Prostate gland (tissue), 2 donors: ENCODE data around the gene SNX19.

Experiments used
- POLR2A ChIP-seq: fragments of 450-650 bp; IDR thresholded peaks from one replicate; pipeline ENCODE4 v1.6.1; 2016; ENCODE audit warnings: antibody characterized with exemption, mild to moderate bottlenecking
- POLR2AphosphoS5 ChIP-seq: sonication (generic); formaldehyde crosslinking; IDR thresholded peaks from one replicate; pipeline ENCODE4 v1.6.1; 2017; ENCODE audit warnings: antibody characterized with exemption
- TF ChIP-seq, protein P1 (sequence below), 4 experiments: fragments of 200-600 bp in 2 of 4; fragments of 450-650 bp in 2 of 4; sonication (generic) in 2 of 4; IDR thresholded peaks; 1 replicate in 3 of 4; 2 replicates in 1 of 4; pipeline ENCODE4 v1.5.1; 2016 to 2019; ENCODE audit warnings: antibody characterized with exemption in 4 of 4, mild to moderate bottlenecking in 2 of 4, moderate library complexity in 2 of 4

DNA sequence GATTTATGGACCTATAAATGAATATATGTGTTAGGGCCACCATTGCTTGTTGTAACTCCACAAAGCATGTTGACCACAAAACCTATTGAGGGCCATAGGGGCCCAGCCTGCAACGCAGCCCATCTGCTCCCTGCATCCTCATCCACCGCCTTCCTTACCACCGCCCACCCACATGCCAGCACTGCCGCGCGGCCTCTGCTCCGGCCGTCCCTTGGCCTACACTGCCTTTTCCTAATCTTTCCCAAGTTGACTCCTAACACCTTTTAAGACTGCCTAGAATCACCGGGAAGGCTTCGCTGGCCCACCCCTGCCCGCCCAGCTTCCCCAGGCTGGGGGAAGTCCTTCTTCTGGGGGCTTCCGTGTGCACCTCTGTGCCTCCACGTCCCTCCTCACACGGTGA is 55.0 kb downstream of the SNX19 start:
- TF ChIP-seq, protein P1, sequence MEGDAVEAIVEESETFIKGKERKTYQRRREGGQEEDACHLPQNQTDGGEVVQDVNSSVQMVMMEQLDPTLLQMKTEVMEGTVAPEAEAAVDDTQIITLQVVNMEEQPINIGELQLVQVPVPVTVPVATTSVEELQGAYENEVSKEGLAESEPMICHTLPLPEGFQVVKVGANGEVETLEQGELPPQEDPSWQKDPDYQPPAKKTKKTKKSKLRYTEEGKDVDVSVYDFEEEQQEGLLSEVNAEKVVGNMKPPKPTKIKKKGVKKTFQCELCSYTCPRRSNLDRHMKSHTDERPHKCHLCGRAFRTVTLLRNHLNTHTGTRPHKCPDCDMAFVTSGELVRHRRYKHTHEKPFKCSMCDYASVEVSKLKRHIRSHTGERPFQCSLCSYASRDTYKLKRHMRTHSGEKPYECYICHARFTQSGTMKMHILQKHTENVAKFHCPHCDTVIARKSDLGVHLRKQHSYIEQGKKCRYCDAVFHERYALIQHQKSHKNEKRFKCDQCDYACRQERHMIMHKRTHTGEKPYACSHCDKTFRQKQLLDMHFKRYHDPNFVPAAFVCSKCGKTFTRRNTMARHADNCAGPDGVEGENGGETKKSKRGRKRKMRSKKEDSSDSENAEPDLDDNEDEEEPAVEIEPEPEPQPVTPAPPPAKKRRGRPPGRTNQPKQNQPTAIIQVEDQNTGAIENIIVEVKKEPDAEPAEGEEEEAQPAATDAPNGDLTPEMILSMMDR (IDR thresholded peaks at IDR 0.05): no peak
- TF ChIP-seq POLR2A (no peak), POLR2AphosphoS5 (no peak)
